GM21576 (cell line): Measurements from ENCODE around the gene APOLD1.
A peak's percentile ranks its signal among the peaks of the same experiment; 100 is the strongest.
"Not testable (repeated sequence)": the region's sequence is repeated elsewhere in the genome, so short reads cannot be mapped to it uniquely, and the experiment has no call there.

Source experiments
- ATAC-seq: cut with Tn5 transposase; IDR thresholded peaks from one replicate; pipeline ENCODE4 v1.9.1; 2021; ENCODE audit warnings: mild to moderate bottlenecking, moderate library complexity; ENCODE audit not compliant: unreplicated experiment

APOLD1 gene

GRCh38 chr12:12807517-12807903 lies 22.1 kb downstream of the APOLD1 start:
- not testable (repeated sequence) for ATAC-seq

GRCh38 chr12:12807970-12808702 lies 22.7 kb downstream of the APOLD1 start:
- ATAC-seq, result peak; percentile 60

DNA sequence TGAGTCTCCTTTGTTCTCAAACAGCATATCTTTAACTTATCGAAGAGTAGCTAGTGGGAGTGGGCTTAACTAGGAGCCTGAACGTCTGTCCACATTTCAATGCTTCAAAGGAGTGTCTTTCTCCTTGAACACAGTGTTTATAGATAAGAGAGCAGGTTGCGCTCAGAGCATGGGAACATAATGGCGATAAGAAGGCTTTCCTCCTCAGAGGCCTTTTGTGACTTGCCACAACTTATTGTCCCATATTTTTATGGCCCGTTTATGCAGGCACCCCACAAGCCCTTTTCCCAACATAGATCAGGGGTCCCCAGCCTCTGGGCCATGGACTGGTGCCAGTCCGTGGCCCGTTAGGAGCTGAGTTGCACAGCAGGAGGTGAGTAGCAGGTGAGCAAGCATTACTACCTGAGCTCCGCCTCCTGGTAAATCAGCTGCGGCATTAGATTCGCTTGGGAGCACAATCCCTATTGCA lies 25.1 kb downstream of the APOLD1 start:
- ATAC-seq, result no peak

DNA sequence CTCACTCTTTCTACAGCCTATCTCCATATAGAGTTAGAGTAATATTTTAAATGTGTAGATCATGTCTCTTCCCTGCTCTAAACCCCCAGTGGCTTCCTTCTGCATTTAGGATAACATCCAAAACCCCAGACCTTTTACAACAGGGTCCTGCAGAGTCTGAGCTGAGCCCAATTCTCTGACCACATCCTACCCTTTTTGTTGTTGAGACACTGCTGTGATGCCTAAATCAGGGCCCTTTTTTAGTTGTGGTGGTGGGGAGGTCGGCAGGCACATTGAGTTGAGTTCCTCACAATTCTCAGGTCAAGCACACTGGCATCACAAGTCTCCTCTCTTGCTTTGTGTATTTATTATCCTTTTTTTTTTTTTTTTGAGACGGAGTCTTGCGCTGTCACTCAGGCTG lies 25.9 kb downstream of the APOLD1 start:
- ATAC-seq, result no peak

DNA sequence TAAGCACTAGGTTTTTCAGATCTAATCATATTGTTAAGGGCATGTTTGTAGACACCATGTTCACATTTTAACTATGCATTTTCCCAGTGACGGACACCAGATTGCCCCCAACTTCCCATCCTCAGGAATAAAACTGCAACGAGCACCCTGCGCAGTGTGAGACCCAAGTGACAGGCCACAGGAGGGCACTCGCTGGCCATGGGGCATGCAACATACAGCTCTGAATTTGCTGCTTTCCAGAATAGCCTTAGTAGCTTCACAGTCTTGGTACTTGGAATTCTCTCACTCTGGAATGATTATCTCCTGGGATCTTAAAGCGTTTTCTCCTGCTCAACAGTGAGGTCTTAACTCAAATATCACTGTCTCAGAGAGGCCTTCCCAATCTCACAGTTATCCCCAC lies 26.7 kb downstream of the APOLD1 start:
- no peak for ATAC-seq

- no peak for ATAC-seq
These were observed 27.2 kb downstream of the APOLD1 start for GRCh38 chr12:12812618-12813119.

DNA sequence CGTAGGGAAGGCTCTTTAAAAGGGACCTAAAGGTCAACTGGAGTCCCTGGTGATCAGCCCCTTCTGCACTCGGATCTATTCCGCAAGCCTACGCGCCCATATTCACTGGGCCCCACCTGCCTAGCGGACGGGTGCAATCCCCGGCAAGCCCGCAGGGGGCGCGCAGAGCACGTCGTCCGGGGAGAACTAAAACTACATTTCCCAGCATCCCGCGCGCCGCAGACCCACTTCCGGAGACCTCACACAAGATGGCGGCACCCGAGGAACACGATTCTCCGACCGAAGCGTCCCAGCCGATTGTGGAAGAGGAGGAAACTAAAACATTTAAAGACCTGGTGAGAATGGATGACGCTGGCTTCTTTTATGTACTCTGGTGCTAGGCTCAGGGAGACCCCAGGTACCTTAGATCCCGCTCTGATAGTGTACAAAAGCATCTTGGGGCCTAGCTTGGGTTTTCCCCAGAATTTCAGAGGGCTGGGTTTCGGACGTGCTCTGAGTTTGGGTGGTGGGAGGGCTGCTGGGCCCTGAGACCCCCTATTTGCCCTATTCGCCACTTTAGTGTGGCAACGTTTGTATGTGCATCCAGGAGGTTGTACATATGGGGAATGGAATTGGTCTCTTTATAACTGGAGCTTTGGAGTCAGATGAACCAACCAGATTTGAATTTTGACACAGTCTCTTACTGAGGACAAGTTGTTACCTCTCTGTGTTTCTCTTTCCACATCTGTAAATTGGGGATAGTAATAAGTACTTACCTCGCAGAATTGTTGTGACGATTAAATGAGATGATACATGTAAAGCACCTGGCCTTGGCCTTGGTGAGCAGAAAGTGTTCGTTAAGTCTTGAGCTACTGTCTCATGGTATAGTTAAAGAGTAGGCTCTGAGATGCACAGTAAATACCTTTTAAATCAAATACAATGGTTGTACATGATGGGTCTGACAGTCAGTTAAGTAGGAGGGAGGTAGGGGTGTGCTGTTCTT lies 28.0 kb downstream of the APOLD1 start, which contains the start of gene DDX47:
Gene DDX47 (plus strand): TSS at position 227 of the 982 bp plus-strand sequence. CDS start 22 bp downstream, at position 249.
- ATAC-seq, result peak; percentile 77

DNA sequence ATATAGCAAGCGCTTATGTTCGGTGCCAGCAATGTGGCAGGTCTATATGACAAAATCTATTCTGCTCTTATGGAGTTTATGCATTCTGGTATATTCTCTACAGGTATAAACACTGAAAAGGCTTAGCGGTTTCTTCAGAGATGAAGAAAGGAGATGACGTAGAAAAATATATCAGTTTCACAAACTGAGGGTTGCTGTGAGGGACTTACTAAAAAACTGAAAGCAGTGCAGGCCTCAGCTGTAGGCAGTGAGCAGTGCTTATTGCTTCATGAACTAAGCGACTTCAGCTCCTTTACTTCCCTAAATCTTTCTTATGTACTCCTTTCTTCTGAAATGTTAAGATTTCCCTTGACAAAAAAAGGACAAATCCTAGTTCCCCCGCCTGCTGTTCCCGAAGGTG lies 32.2 kb downstream of the APOLD1 start:
- ATAC-seq, result peak; percentile 45

GRCh38 chr12:12818701-12819100 lies 33.2 kb downstream of the APOLD1 start:
- ATAC-seq, result no peak

- no peak for ATAC-seq
These were observed 33.8 kb downstream of the APOLD1 start for GRCh38 chr12:12819221-12819620.

DNA sequence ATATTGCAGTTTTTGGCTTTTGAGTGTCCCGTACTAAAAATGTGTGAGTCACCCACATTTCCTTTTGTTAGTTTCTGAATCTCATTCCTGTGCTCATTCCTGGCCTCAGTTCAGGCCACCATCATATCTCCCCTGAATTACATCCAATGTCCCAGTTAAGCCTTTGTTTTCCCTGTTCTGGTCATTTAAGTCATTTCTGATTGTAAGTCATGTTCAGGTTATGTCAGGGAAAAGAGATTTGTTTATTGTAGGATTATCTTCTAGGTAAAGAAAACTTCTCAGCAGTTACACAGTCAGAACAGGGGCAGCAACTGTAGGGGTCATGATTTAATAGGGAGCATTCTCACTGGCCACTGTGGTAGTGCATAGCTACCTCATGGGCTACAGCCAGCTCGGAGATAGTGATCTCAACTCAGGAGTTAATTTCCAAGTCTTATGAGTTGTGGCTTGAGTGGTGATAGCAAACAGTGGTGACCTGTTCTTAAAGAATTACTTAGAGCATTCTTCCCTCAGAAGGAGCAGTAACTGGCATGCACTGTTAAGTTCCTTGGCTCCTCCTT lies 34.4 kb downstream of the APOLD1 start:
- no peak for ATAC-seq

DNA sequence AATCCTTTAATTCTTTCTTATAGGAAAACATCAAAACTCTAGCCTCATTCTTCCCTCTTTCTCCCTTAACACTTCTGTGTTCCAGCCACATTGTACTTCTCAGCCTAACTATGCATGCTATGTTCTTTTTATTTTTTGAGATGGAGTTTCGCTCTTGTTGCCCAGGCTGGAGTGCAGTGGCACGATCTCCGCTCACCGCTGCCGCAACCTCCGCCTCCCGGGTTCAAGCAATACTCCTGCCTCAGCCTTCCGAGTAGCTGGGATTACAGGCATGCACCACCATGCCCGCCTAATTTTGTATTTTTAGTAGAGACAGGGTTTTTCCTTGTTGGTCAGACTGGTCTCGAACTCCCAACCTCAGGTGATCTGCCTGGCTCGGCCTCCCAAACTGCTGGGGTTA lies 34.9 kb downstream of the APOLD1 start:
- ATAC-seq, result not testable (repeated sequence)

GRCh38 chr12:12821975-12822374 lies 36.5 kb downstream of the APOLD1 start:
- peak; percentile 55 for ATAC-seq

DNA sequence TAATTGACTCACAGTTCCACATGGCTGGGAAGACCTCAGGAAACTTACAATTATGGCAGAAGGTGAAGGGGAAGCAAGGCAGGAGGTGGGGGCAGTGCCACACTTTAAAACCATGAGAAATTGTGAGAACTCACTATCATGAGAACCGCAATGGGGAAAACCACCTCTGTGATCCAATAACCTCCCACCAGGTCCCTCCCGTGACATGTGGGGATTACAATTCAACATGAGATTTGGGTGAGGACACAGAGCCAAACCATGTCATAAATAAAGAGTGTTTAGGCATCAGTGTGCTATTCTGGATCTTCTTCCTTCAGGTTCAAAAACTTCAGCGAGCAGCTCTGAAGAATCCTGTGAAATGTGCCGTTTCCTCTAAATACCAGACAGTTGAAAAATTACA lies 37.4 kb downstream of the APOLD1 start:
- no peak for ATAC-seq

DNA sequence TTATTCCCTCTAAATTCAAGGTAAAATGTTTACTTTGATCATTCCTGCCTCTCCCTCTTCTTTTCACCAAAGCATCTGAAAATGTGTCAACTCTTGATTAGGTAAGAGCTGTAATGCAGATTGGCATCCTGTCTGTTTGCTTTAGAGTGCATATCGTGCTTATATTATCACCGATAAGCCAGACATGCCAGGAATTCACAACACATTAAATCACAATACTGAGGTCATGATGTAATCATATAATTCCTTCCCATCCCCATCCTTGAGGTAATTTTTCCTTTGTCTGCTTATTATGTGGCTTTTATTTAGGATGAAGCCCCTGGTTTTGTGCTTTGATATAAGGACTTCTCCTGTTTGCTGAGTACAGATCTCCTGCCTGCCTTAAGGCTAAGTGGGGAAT lies 37.8 kb downstream of the APOLD1 start:
- no peak for ATAC-seq

DNA sequence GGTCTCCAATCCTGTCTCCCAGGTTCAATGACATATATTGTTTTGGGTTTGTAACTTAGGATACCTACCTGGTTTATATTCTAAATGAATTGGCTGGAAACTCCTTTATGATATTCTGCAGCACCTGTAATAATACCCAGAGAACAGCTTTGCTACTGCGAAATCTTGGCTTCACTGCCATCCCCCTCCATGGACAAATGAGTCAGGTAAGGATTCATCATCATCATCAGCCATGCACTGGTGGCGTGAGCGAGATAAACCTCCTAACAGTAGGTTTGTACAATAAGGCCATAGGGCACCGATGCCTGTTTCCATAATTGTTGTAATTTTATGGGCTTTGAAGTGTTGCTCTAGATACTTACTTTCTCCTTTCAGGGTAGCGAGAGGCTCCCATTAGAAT lies 38.4 kb downstream of the APOLD1 start:
- no peak for ATAC-seq

DNA sequence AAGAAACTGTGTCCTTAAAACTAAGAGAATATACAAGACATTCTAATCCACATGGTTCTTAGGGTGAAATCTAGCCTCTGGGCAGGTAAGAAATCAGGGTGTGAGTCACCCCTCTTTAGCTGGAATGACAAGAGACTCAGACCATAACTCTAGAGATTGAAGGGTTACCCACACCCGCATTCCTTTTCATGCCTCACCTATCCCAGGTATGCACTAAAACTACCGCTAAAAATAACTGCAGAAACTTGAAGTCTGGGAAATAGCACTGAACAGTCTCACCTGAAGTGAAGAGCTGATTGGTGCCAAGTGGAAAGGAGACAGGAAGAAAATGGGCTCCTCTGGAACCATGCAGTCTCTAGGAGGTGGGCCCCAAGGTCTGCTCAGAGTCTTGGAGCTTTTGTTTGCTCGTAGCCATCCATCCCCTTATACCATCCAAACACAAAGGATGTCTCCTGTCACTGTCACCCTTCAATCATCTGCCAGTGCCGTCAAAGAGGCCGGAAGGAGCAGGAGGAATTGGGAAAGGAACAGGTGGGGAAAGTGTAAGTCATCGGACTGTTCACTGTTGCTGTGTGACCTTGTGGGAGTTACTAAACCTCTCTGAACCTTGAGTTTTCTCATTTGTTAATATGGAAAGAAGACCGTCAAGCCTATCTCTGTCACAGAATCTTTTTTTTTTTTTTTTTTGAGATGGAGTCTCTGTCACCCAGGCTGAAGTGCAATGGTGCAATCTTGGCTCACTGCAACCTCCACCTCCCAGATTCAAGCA lies 50.1 kb downstream of the APOLD1 start:
- no peak for ATAC-seq

GRCh38 chr12:12836571-12836970 lies 51.1 kb downstream of the APOLD1 start:
- no peak for ATAC-seq

DNA sequence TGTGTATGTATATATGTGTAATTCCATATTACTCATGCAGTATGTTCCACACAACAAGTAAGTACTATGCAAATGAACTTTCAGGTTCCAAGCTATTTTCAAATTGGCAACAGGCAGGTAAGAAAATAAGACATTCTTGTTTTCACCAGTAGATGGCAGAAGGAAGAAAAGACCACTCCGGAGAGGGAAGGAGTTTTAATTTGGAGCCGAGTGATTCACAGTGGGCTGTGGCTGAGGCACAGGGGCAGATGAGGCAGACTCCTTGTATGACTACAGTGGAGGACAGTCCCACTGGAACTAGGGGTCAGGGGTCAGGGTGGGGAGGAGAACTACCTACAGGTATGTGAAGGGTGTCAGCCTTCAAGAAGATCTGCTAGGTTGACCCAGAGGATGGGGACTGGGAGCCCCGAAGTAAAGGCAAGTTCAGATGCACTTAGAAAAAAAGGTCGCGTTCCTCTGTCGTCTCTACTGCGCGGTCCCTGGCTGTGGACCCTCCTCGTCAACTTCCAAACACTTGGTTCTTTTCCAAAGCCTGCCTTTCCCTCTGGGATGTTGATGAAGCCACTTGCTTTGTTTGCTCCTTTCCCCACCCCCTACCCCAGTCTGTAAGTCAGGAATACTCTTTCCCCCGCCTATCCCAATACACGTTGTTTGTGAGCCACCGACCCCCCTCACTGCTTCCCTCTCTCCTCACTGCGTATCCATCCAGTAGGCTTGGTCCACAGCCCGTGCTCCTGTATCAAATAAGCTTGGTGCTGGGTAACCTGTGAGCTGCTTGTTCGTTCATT lies 51.8 kb downstream of the APOLD1 start:
- ATAC-seq, result no peak

DNA sequence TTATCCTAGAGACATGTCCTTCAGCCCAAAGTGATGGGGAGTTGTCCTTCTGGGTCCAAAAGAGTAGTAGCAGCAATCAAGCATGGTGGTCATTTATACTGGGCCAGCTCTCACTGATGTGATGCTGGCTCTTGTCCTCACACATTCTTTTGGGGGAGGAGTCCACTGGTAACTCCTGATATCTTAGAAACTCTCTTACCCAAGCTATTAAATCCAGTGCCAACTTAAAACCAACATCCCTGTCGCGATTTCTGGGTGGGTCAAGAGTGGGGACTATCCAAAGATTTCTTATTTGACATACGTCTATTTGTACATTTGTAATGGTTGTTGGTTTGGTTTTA lies 52.3 kb downstream of the APOLD1 start:
- ATAC-seq, result no peak
